HepG2 (cell line): ENCODE measurements around the gene CDH2. TPM values are rescaled to one million over a fixed set of nuclear protein-coding genes. Genes with fewer than 3 reads are reported as not detected.

ENCODE experiments used
- ARNT2 ChIP-seq: sonication (generic); formaldehyde crosslinking; IDR thresholded peaks from 2 replicates; pipeline ENCODE4 v1.8.0; 2022; ENCODE audit warnings: mild to moderate bottlenecking, low read depth, missing genetic modification reagents, moderate library complexity
- EEA1 ChIP-seq: sonication (generic); formaldehyde crosslinking; IDR thresholded peaks from 2 replicates; pipeline ENCODE4 v1.5.1; 2020; ENCODE audit warnings: mild to moderate bottlenecking, missing genetic modification reagents, borderline replicate concordance
- FOXK1 ChIP-seq: sonication (generic); formaldehyde crosslinking; IDR thresholded peaks from 2 replicates; pipeline ENCODE4 v1.4.0; 2020; ENCODE audit warnings: low read depth, missing genetic modification reagents, borderline replicate concordance
- HHEX ChIP-seq: IDR thresholded peaks from 2 replicates; pipeline ENCODE4 v1.6.1; 2016; ENCODE audit warnings: control low read depth
- HNRNPLL ChIP-seq: fragments of 200-400 bp; formaldehyde crosslinking; IDR thresholded peaks from 2 replicates; pipeline ENCODE4 v1.6.1; 2017; ENCODE audit warnings: mild to moderate bottlenecking, low read depth, low read length; ENCODE audit not compliant: poor library complexity, severe bottlenecking
- KLF9 ChIP-seq: IDR thresholded peaks from 2 replicates; pipeline ENCODE4 v1.6.1; 2016; ENCODE audit warnings: low read depth
- KMT2B ChIP-seq: IDR thresholded peaks from 2 replicates; pipeline ENCODE4 v1.6.1; 2016; ENCODE audit warnings: missing genetic modification reagents, missing compliant biosample characterization
- NCOA2 ChIP-seq: sonication (generic); formaldehyde crosslinking; IDR thresholded peaks from 2 replicates; pipeline ENCODE4 v1.8.0; 2022; ENCODE audit warnings: inconsistent platforms
- RBFOX2 ChIP-seq: fragments of 200-400 bp; formaldehyde crosslinking; IDR thresholded peaks from 2 replicates; pipeline ENCODE4 v1.6.1; 2017; ENCODE audit warnings: low read depth, mild to moderate bottlenecking, low read length
- RXRB ChIP-seq: IDR thresholded peaks from 2 replicates; pipeline ENCODE4 v1.6.1; 2016; ENCODE audit warnings: borderline replicate concordance, missing genetic modification reagents, missing compliant biosample characterization
- SKI ChIP-seq: fragments of 450-650 bp; IDR thresholded peaks from one replicate; pipeline ENCODE4 v1.6.1; 2018; ENCODE audit warnings: mild to moderate bottlenecking; ENCODE audit not compliant: partially characterized antibody
- SOX6 ChIP-seq, 2 experiments: fragments of 450-650 bp in 1 of 2; sonication (generic) in 1 of 2; formaldehyde crosslinking in 1 of 2; IDR thresholded peaks; 2 replicates each; pipeline versions ENCODE4 v1.4.0 to v1.6.1; 2017 to 2020; ENCODE audit warnings: antibody characterized with exemption in 1 of 2, mild to moderate bottlenecking in 1 of 2, missing genetic modification reagents in 1 of 2
- SP5 ChIP-seq: IDR thresholded peaks from 2 replicates; pipeline ENCODE4 v1.6.1; 2016; ENCODE audit warnings: low read depth, borderline replicate concordance
- TGIF2 ChIP-seq: IDR thresholded peaks from 2 replicates; pipeline ENCODE4 v1.6.1; 2016; ENCODE audit warnings: control low read depth, missing compliant biosample characterization
- TIGD3 ChIP-seq: sonication (generic); formaldehyde crosslinking; IDR thresholded peaks from 2 replicates; pipeline ENCODE4 v1.5.1; 2020; ENCODE audit warnings: mild to moderate bottlenecking, missing genetic modification reagents, borderline replicate concordance
- TMF1 ChIP-seq: sonication (generic); formaldehyde crosslinking; IDR thresholded peaks from 2 replicates; pipeline ENCODE4 v1.8.1; 2022; ENCODE audit warnings: low read depth, missing genetic modification reagents
- ZFP62 ChIP-seq: sonication (generic); formaldehyde crosslinking; IDR thresholded peaks from 2 replicates; pipeline ENCODE4 v1.4.0; 2020; ENCODE audit warnings: missing genetic modification reagents
- ZFP82 ChIP-seq: sonication (generic); formaldehyde crosslinking; IDR thresholded peaks from 2 replicates; pipeline ENCODE4 v1.5.1; 2020; ENCODE audit warnings: mild to moderate bottlenecking, missing genetic modification reagents, borderline replicate concordance
- ZNF275 ChIP-seq: sonication (generic); formaldehyde crosslinking; IDR thresholded peaks from 2 replicates; pipeline ENCODE4 v1.8.0; 2022; ENCODE audit warnings: missing genetic modification reagents, mild to moderate bottlenecking, inconsistent platforms, borderline replicate concordance
- ZNF510 ChIP-seq: sonication (generic); formaldehyde crosslinking; IDR thresholded peaks from 2 replicates; pipeline ENCODE4 v1.4.0; 2020; ENCODE audit warnings: low read depth, mild to moderate bottlenecking, missing genetic modification reagents
- ZNF589 ChIP-seq: sonication (generic); formaldehyde crosslinking; conservative IDR thresholded peaks from 2 replicates; pipeline ENCODE4 v1.8.0; 2022; ENCODE audit warnings: mild to moderate bottlenecking, moderate library complexity, missing genetic modification reagents
- ZNF598 ChIP-seq: sonication (generic); formaldehyde crosslinking; IDR thresholded peaks from 2 replicates; pipeline ENCODE4 v1.5.1; 2020; ENCODE audit warnings: mild to moderate bottlenecking, missing genetic modification reagents, borderline replicate concordance
- ZNF670 ChIP-seq: sonication (generic); formaldehyde crosslinking; IDR thresholded peaks from 2 replicates; pipeline ENCODE4 v1.8.0; 2022; ENCODE audit warnings: mild to moderate bottlenecking, missing genetic modification reagents, borderline replicate concordance
- ZNF724P ChIP-seq: sonication (generic); formaldehyde crosslinking; IDR thresholded peaks from 2 replicates; pipeline ENCODE4 v1.8.0; 2022; ENCODE audit warnings: missing genetic modification reagents, borderline replicate concordance
- ZNF891 ChIP-seq: sonication (generic); formaldehyde crosslinking; IDR thresholded peaks from 2 replicates; pipeline ENCODE4 v1.5.0; 2020; ENCODE audit warnings: mild to moderate bottlenecking, missing genetic modification reagents
- ZSCAN29 ChIP-seq: sonication (generic); formaldehyde crosslinking; conservative IDR thresholded peaks from 2 replicates; pipeline ENCODE4 v1.4.0; 2020; ENCODE audit warnings: mild to moderate bottlenecking, missing genetic modification reagents
- polyA plus RNA-seq, 8 experiments: library from polyadenylated mRNA; depleted of rRNA in 3 of 8; stranded (reverse) in 7 of 8; unstranded in 1 of 8; fragments of >200 nt; fragmentation: Illumina TruSeq in 4 of 8; extraction: Trizol in 4 of 8; gene quantifications; 2 replicates each; pipeline versions ENCODE4 v1.2.1 to v1.2.3, GENCODE V29; 2011 to 2016; ENCODE audit warnings: low read depth in 4 of 8, missing spikeins in 1 of 8, mixed read lengths in 1 of 8; ENCODE audit not compliant: insufficient read depth in 1 of 8
- total RNA-seq, 5 experiments: library from RNA; depleted of rRNA; stranded (reverse); fragments of >200 nt; fragmentation: Illumina TruSeq; extraction: Trizol; gene quantifications; 2 replicates each; pipeline ENCODE4 v1.2.3, GENCODE V29; 2016; ENCODE audit warnings: low read depth in 1 of 5
- TF ChIP-seq, protein P1 (sequence below): sonication (generic); formaldehyde crosslinking; IDR thresholded peaks from 2 replicates; pipeline ENCODE4 v1.4.0; 2020; ENCODE audit warnings: missing genetic modification reagents, mild to moderate bottlenecking, borderline replicate concordance

Gene CDH2
- total and polyA plus RNA-seq, 2 of the 13 experiments (the other 11 are each of a cell fraction or from before 2014, with no cell fraction given), result 18.6 to 36.1 TPM

DNA sequence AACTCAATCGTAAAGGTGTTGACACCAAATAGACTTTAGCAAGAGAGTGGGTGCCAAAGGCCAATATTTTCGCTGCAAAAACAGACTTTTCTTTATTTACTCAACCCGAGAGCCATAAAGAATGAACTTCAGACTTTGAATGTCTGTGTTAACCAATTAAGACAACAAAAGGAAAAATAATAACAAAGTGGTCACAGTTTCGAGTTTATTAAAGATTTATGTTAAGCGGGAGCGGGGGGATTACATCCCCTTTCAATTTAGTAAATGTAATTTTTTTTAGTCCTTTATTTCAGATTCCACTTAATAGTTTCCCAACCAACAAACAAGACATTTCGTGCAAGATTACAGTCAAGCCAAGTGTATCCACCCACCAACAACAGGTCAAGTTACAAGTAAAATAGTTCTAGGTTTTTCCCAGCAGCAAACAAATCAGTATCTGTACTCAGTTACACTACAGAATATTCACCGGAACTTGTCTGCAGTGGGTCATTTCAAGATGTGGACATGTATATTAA lies 9.0 kb downstream of the CDH2 start (continued):
- TF ChIP-seq SOX6 (IDR thresholded peaks at IDR 0.05) (no peak), SOX6 (CRISPR knock-in tag; IDR thresholded peaks at IDR 0.05) (peak; percentile 87), ZNF589 (no peak), TMF1 (CRISPR knock-in tag) (no peak), SP5 (CRISPR knock-in tag) (0 out of 2 replicates have a peak, but pooled peaks have one; percentile 29), ZSCAN29 (CRISPR knock-in tag) (no peak), EEA1 (CRISPR knock-in tag) (no peak), ZNF891 (no peak), RBFOX2 (no peak), FOXK1 (peak; percentile 28; the same call in 1 of the 2 replicates), ARNT2 (CRISPR knock-in tag) (no peak), TIGD3 (CRISPR knock-in tag) (no peak), ZFP82 (CRISPR knock-in tag) (no peak), KLF9 (CRISPR knock-in tag) (no peak), ZFP62 (CRISPR knock-in tag) (no peak), ZNF724P (no peak), KMT2B (CRISPR knock-in tag) (0 out of 2 replicates have a peak, but pooled peaks have one; percentile 6), ZNF598 (CRISPR knock-in tag) (no peak), TGIF2 (CRISPR knock-in tag) (peak; percentile 21; the same call in 1 of the 2 replicates), ZNF510 (CRISPR knock-in tag) (no peak), ZNF670 (CRISPR knock-in tag) (peak; percentile 62; the same call in 1 of the 2 replicates), RXRB (CRISPR knock-in tag) (peak; percentile 52), HHEX (CRISPR knock-in tag) (peak; percentile 69), NCOA2 (CRISPR knock-in tag) (peak; percentile 79), ZNF275 (no peak), HNRNPLL (no peak), SKI (peak; percentile 95)
- TF ChIP-seq, protein P1, sequence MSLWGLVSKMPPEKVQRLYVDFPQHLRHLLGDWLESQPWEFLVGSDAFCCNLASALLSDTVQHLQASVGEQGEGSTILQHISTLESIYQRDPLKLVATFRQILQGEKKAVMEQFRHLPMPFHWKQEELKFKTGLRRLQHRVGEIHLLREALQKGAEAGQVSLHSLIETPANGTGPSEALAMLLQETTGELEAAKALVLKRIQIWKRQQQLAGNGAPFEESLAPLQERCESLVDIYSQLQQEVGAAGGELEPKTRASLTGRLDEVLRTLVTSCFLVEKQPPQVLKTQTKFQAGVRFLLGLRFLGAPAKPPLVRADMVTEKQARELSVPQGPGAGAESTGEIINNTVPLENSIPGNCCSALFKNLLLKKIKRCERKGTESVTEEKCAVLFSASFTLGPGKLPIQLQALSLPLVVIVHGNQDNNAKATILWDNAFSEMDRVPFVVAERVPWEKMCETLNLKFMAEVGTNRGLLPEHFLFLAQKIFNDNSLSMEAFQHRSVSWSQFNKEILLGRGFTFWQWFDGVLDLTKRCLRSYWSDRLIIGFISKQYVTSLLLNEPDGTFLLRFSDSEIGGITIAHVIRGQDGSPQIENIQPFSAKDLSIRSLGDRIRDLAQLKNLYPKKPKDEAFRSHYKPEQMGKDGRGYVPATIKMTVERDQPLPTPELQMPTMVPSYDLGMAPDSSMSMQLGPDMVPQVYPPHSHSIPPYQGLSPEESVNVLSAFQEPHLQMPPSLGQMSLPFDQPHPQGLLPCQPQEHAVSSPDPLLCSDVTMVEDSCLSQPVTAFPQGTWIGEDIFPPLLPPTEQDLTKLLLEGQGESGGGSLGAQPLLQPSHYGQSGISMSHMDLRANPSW (CRISPR knock-in tag), result no peak
